ENCODE measurements around the gene TMEM240.
"Not testable (repeated sequence)": the region's sequence is repeated elsewhere in the genome, so short reads cannot be mapped to it uniquely, and the experiment has no call there.

The TMEM240 gene

DNA sequence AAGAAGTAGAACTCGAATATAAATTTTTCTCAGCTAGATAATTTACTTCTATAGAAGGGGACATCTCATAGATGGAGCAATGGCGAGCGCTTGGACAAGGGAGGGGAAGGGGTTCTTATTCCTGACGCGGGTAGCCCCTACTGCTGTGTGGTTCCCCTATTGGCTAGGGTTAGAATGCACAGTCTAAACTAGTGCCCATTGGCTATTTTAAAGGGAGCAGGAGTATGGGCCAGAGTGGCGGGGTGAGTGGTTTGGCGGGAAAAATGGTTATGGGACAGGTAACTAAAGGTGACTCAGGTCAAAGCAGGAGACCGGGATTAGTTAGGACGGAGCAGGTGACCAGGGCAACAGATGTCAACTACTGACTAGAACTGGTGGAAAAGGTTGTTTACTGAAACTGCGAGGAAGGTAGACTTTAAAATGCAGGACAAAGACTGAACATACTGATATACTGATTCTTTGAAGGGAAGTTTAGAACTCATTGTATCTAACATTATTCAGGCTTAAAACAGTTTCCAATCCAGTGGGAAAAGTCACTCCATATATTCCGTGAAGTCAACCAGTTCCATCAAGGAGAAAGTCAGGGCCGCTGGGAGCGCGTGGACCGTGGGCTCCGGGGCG, 29.4 kb downstream of the TMEM240 start:
- CTCF ChIA-PET, result interaction anchor here (0.8 kb wide), 1 partner anchor 73 kb away, joined by 3 read pairs; no protein-coding TSS in a partner anchor
- TF ChIP-seq, protein P1, sequence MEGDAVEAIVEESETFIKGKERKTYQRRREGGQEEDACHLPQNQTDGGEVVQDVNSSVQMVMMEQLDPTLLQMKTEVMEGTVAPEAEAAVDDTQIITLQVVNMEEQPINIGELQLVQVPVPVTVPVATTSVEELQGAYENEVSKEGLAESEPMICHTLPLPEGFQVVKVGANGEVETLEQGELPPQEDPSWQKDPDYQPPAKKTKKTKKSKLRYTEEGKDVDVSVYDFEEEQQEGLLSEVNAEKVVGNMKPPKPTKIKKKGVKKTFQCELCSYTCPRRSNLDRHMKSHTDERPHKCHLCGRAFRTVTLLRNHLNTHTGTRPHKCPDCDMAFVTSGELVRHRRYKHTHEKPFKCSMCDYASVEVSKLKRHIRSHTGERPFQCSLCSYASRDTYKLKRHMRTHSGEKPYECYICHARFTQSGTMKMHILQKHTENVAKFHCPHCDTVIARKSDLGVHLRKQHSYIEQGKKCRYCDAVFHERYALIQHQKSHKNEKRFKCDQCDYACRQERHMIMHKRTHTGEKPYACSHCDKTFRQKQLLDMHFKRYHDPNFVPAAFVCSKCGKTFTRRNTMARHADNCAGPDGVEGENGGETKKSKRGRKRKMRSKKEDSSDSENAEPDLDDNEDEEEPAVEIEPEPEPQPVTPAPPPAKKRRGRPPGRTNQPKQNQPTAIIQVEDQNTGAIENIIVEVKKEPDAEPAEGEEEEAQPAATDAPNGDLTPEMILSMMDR (IDR thresholded peaks at IDR 0.05; ENCODE audit: control extremely low read depth, extremely low read depth, low read depth, missing control alignments), result no peak

GRCh38 chr1:1509465-1509850, 31.0 kb downstream of the TMEM240 start:
- CTCF ChIA-PET; DNase-seq (ENCODE audit: extremely low spot score); POLR2A ChIA-PET: not testable (repeated sequence)

More for the DNA sequence above, 29.4 kb downstream of the TMEM240 start:
- POLR2A ChIA-PET, result no interaction called here
- DNase-seq (ENCODE audit: extremely low spot score), result no peak

DNA sequence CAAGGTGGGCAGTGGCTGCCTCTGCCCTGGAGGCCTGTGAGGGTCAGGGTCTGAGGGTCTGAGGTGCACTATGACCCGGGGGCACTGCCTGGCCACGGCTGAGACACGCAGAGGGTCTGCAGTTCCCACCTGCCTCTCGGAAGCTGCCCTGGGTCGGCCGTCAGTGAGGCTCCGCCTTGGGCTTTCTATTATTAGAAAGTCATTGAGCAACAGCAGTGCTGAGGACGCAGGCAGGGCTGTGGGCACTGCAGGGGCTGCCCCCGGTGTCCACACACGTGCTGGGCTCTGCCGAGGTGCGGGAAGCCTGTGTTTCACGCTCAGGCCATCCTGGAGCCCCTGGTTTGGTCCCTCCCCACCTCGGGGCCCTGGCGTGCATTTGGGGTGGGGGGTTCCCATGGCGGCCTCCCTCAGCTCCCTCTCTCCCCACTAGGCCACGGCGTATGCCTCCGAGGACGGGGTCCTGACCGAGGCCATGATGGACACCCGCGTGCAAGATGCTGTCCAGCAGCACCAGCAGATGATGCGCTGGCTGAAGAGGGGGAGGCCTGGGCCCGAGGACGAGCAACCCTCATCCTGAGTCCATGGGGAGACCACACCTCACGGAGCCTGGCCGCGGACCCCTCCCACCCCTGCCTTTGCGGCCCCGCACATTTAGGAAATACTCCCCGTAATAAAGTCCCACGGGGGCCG, 31.5 kb downstream of the TMEM240 start:
- POLR2A ChIA-PET; CTCF ChIA-PET; DNase-seq (ENCODE audit: extremely low spot score): not testable (repeated sequence)

DNA sequence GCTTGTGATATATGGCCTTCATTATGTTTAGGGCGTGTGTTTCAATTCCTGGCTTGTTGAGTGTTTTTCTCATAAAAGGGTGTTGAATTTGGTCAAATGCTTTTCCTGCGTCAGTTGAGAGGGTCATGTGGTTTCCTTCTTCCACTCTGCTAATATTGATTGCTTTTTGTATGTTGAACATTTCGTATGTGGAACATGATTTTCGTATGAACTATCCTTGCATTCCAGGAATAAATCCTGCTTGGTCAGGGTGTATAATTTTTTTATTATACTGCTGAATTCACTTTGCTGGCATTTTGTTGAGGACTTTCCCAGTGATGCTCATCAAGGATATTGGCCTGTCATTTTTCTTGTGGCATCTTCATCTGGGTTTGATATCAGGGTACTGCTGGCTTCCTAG, 33.1 kb downstream of the TMEM240 start:
- no peak for DNase-seq (ENCODE audit: extremely low spot score)
- POLR2A ChIA-PET, result no interaction called here
- CTCF ChIA-PET, result no interaction called here
- TF ChIP-seq, protein P1 (IDR thresholded peaks at IDR 0.05; ENCODE audit: control extremely low read depth, extremely low read depth, low read depth, missing control alignments), result no peak

GRCh38 chr1:1505801-1506200, 34.6 kb downstream of the TMEM240 start:
- CTCF ChIA-PET, result interaction anchor here (0.6 to 2.7 kb wide), 10 partner anchors 15 to 134 kb away, joined by 3 to 13 read pairs (median 5); partner anchors contain the start of gene CCNL2
- DNase-seq (ENCODE audit: extremely low spot score); POLR2A ChIA-PET: not testable (repeated sequence)

GRCh38 chr1:1505366-1505798, 35.0 kb downstream of the TMEM240 start:
- POLR2A ChIA-PET; DNase-seq (ENCODE audit: extremely low spot score): not testable (repeated sequence)
- TF ChIP-seq, protein P1 (IDR thresholded peaks at IDR 0.05; ENCODE audit: control extremely low read depth, extremely low read depth, low read depth, missing control alignments), result peak; percentile 15
- CTCF ChIA-PET, result interaction anchor here (0.6 to 2.7 kb wide), 13 partner anchors 10 to 147 kb away, joined by 3 to 13 read pairs (median 5); partner anchors contain the start of gene CCNL2

DNA sequence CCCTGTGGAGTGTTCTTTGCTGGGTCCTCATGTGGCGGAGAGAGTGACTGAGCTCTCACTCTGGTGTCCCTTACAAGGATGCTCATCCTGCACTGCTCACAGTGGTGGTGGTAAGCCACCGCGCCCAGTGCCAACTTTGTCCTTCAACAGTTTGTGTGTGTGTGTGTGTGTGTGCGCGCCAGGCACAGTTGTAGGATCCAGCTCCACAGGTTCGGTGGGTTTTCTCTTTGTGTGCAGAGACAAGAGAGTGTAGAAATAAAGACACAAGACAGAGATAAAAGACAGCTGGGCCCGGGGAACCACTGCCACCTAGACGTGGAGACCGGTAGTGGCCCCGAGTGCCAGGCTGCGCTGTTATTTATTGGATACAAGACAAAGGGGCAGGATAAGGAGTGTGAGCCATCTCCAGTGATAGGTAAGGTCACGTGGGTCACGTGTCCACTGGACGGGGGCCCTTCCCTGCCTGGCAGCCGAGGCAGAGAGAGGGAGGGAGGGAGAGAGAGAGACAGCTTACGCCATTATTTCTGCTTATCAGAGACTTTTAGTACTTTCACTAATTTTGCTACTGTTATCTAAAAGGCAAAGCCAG, 35.6 kb downstream of the TMEM240 start:
- TF ChIP-seq, protein P1 (IDR thresholded peaks at IDR 0.05; ENCODE audit: control extremely low read depth, extremely low read depth, low read depth, missing control alignments), result peak; percentile 61
- DNase-seq (ENCODE audit: extremely low spot score), result peak; percentile 39
- POLR2A ChIA-PET, result not testable (repeated sequence)
- CTCF ChIA-PET, result interaction anchor here (0.8 to 2.7 kb wide), 16 partner anchors 10 to 147 kb away, joined by 3 to 13 read pairs (median 5); partner anchors contain the start of gene CCNL2

GRCh38 chr1:1495461-1495975, 44.9 kb downstream of the TMEM240 start:
- POLR2A ChIA-PET; DNase-seq (ENCODE audit: extremely low spot score); CTCF ChIA-PET: not testable (repeated sequence)

- CTCF ChIA-PET, result interaction anchor here (1.4 kb wide), 1 partner anchor 10 kb away, joined by 3 read pairs; no protein-coding TSS in a partner anchor
- DNase-seq (ENCODE audit: extremely low spot score); POLR2A ChIA-PET: not testable (repeated sequence)
Observed at GRCh38 chr1:1494311-1494710, 46.1 kb downstream of the TMEM240 start.
